GM12878 (cell line): ENCODE measurements around the gene GPRIN1. TPM values are rescaled to one million over a fixed set of nuclear protein-coding genes. Genes with fewer than 3 reads are reported as not detected.

Experiments
- ATAC-seq: fragments of 200-7000 bp; cut with Tn5 transposase; 3 replicates; pipeline ENCODE4 v1.9.1; 2020; ENCODE audit warnings: mild to moderate bottlenecking, moderate library complexity
- BruUV-seq: library from RNA; stranded (reverse); fragments of 400-500 nt; replicated peaks from 2 replicates; lab custom pipeline; 2021; lab: Mats Ljungman, UMichigan
- CTCF ChIA-PET: fragments of 300-600 bp; sonication (Branson Sonifier 250); formaldehyde crosslinking; extraction: SDS; loops from one replicate; lab custom pipeline; 2021; ENCODE audit warnings: inconsistent platforms; lab: Yijun Ruan, JAX
- POLR2A ChIA-PET: fragments of 350-600 bp; formaldehyde crosslinking; extraction: SDS; loops from one replicate; lab custom pipeline; 2021; ENCODE audit warnings: inconsistent platforms; lab: Charles Lee
- RAD21 ChIA-PET: fragments of 300-600 bp; sonication (Branson Sonifier 250); formaldehyde crosslinking; loops from one replicate; lab custom pipeline; 2023; ENCODE audit warnings: antibody characterized with exemption; ENCODE audit not compliant: unreplicated experiment; lab: Charles Lee
- SMC1A ChIA-PET: fragments of 300-600 bp; sonication (Branson Sonifier 250); formaldehyde crosslinking; loops from one replicate; lab custom pipeline; 2023; ENCODE audit not compliant: unreplicated experiment, uncharacterized antibody; lab: Charles Lee
- DNase-seq: peaks from one replicate; pipeline ENCODE4 v3.0.0-alpha.2; 2011; ENCODE audit warnings: low read depth, low spot score
- FAIRE-seq: peaks from 3 replicates; lab custom pipeline; 2011; peaks lifted over from hg19 to GRCh38; lab: Jason Lieb, UNC
- H2AFZ ChIP-seq: 2 replicates; pipeline ENCODE4 v1.6.0; 2011; ENCODE audit warnings: low read depth, low read length, control low read depth; ENCODE audit not compliant: control insufficient read depth
- H3K27ac ChIP-seq: 2 replicates; pipeline ENCODE4 v1.5.1; 2011; ENCODE audit warnings: control low read depth; ENCODE audit not compliant: control insufficient read depth, insufficient read depth
- H3K27me3 ChIP-seq, 2 experiments: replicated peaks in 1 of 2; 2 replicates each; pipeline versions ENCODE4 v1.6.0 to v1.6.1; 2011; ENCODE audit warnings: low read length in 1 of 2; ENCODE audit not compliant: control insufficient read depth in 2 of 2, insufficient read depth in 2 of 2
- H3K36me3 ChIP-seq, 2 experiments: 2 replicates each; pipeline ENCODE4 v1.5.1; 2011; ENCODE audit warnings: low read length in 1 of 2; ENCODE audit not compliant: control insufficient read depth in 2 of 2, insufficient read depth in 2 of 2
- H3K4me1 ChIP-seq: 2 replicates; pipeline ENCODE4 v1.6.1; 2011; ENCODE audit warnings: mild to moderate bottlenecking, low read length, moderate library complexity, mixed read lengths; ENCODE audit not compliant: control insufficient read depth, insufficient read depth
- H3K4me2 ChIP-seq: 2 replicates; pipeline ENCODE4 v1.6.0; 2011; ENCODE audit warnings: control low read depth; ENCODE audit not compliant: control insufficient read depth, insufficient read depth
- H3K4me3 ChIP-seq: fragments of 200-600 bp; sonication (generic); 2 replicates; pipeline ENCODE4 v1.5.1; 2016
- H3K79me2 ChIP-seq: 2 replicates; pipeline ENCODE4 v1.6.0; 2011; ENCODE audit warnings: low read length; ENCODE audit not compliant: control insufficient read depth, insufficient read depth
- H3K9ac ChIP-seq: 2 replicates; pipeline ENCODE4 v1.8.0; 2011; ENCODE audit warnings: low read length, control low read depth, mixed read lengths; ENCODE audit not compliant: control insufficient read depth, insufficient read depth
- H3K9me3 ChIP-seq: replicated peaks from 3 replicates; pipeline ENCODE4 v1.5.1; 2011; ENCODE audit warnings: mild to moderate bottlenecking, low read length; ENCODE audit not compliant: control insufficient read depth, insufficient read depth
- H4K20me1 ChIP-seq: 2 replicates; pipeline ENCODE4 v1.6.0; 2011; ENCODE audit not compliant: control insufficient read depth, insufficient read depth
- CBX3 ChIP-seq: fragments of 200-600 bp; sonication (generic); IDR thresholded peaks from 2 replicates; pipeline ENCODE4 v1.6.1; 2016; ENCODE audit warnings: low read depth, borderline replicate concordance
- CHD2 ChIP-seq: IDR thresholded peaks from 2 replicates; pipeline ENCODE4 v1.6.1; 2011; ENCODE audit warnings: low read depth, low read length, improper control_type of control experiment, borderline replicate concordance
- RCOR1 ChIP-seq: conservative IDR thresholded peaks from 2 replicates; pipeline ENCODE4 v1.6.1; 2012; ENCODE audit warnings: low read depth, low read length, improper control_type of control experiment
- SIX5 ChIP-seq: IDR thresholded peaks from 2 replicates; pipeline ENCODE4 v1.6.1; 2011; ENCODE audit warnings: mild to moderate bottlenecking, low read depth, low read length, moderate library complexity; ENCODE audit not compliant: severe bottlenecking
- STAT1 ChIP-seq: fragments of 450-650 bp; conservative IDR thresholded peaks from 2 replicates; pipeline ENCODE4 v1.6.1; 2014; ENCODE audit warnings: antibody characterized with exemption, mild to moderate bottlenecking
- TBL1XR1 ChIP-seq: IDR thresholded peaks from 2 replicates; pipeline ENCODE4 v1.6.1; 2012; ENCODE audit warnings: low read depth, low read length, improper control_type of control experiment
- ZZZ3 ChIP-seq: IDR thresholded peaks from 2 replicates; pipeline ENCODE4 v1.6.1; 2011; ENCODE audit warnings: low read depth; ENCODE audit not compliant: control insufficient read depth, insufficient read length
- WGBS: methylation state at CpG from one replicate; pipeline ENCODE4 v1.1.6; 2016; ENCODE audit warnings: low lambda C conversion rate; ENCODE audit not compliant: insufficient replicate concordance, insufficient coverage; ENCODE audit errors: missing lambda C conversion rate; 5-methylcytosine and 5-hydroxymethylcytosine counted together
- in situ Hi-C: fragments of 300-500 bp; cut with MboI; formaldehyde crosslinking; loops from 9 replicates; pipeline ENCODE4 v1.14.3; 2018; ENCODE audit warnings: mixed read lengths
- intact Hi-C: fragments of 100-400 bp; cut with micrococcal nuclease; formaldehyde crosslinking; loops from one replicate; pipeline ENCODE4 v1.14.2; 2022; ENCODE audit not compliant: unreplicated experiment
- polyA plus RNA-seq, 11 experiments: library from polyadenylated mRNA; depleted of rRNA in 4 of 11; unstranded in 6 of 11; stranded (reverse) in 5 of 11; fragments of >200 nt; fragmentation: Nextera tagmentation in 4 of 11; fragmentation: Illumina TruSeq in 1 of 11; extraction: Ambion mirVana in 4 of 11; extraction: Trizol in 1 of 11; gene quantifications; 1 replicate in 1 of 11; 2 replicates in 10 of 11; pipeline versions ENCODE4 v1.2.1 to v1.2.3, GENCODE V29; 2011 to 2016; ENCODE audit warnings: inconsistent platforms in 2 of 11, missing spikeins in 2 of 11, low read depth in 1 of 11
- total RNA-seq, 4 experiments: library from RNA; depleted of rRNA in 3 of 4; stranded (reverse); fragments of >200 nt in 3 of 4; fragmentation: Illumina TruSeq in 1 of 4; extraction: Trizol in 1 of 4; gene quantifications; 2 replicates each; pipeline versions ENCODE4 v1.2.1 to v1.2.3, GENCODE V29; 2013 to 2021
- TF ChIP-seq, protein P1 (sequence below): fragments of 450-650 bp; IDR thresholded peaks from 2 replicates; pipeline ENCODE4 v1.6.1; 2016; ENCODE audit warnings: mild to moderate bottlenecking
- TF ChIP-seq, protein P2 (sequence below): IDR thresholded peaks from 2 replicates; pipeline ENCODE4 v1.6.1; 2011; ENCODE audit warnings: low read depth, low read length, improper control_type of control experiment, borderline replicate concordance

The GPRIN1 gene
- total and polyA plus RNA-seq, 10 of the 15 experiments (the other 5 are each of a cell fraction or from before 2014, with no cell fraction given) = 0.52 to 16.3 (median 4.5) TPM

GRCh38 chr5:176570044-176570443 lies 39.9 kb downstream of the GPRIN1 start:
- FAIRE-seq (no peak), DNase-seq (no peak), ATAC-seq (no peak)
- SMC1A ChIA-PET = interaction anchor here (1.6 to 1.7 kb wide), 2 partner anchors 9 to 154 kb away, joined by 5 to 6 read pairs; partner anchors contain the start of gene CLTB
- intact Hi-C loops (loop anchor here (5.0 kb wide), 2 partner anchors 47 to 77 kb away; partner anchors contain the start of gene TSPAN17), in situ Hi-C loops (no loop called here)
- RAD21 ChIA-PET = interaction anchor here (1.2 kb wide), 1 partner anchor 154 kb away, joined by 3 read pairs; no protein-coding TSS in a partner anchor
- H3K4me2 ChIP-seq = no peak overlapping the region
- no peak overlapping the region for H2AFZ ChIP-seq
- POLR2A ChIA-PET = interaction anchor here (0.5 kb wide), 1 partner anchor 1030 kb away, joined by 3 read pairs; no protein-coding TSS in a partner anchor
- peaks cover 0 to 1% of the 10 kb centered on the region in 2 experiments; a peak in 1 of 4 replicates for H3K27me3 ChIP-seq
- no peak overlapping the region for H3K4me3 ChIP-seq
- H3K9me3 ChIP-seq = no peaks in the 10 kb centered on the region
- no peak overlapping the region for H3K9ac ChIP-seq
- no peaks in the 10 kb centered on the region for H3K36me3 ChIP-seq
- no peaks in the 10 kb centered on the region for H4K20me1 ChIP-seq
- WGBS = 36% methylated on average over 6 of the region's 6 CpGs
- H3K27ac ChIP-seq = no peak overlapping the region
- H3K79me2 ChIP-seq = no peaks in the 10 kb centered on the region
- TF ChIP-seq RCOR1 = no peak
- TF ChIP-seq ZZZ3 = no peak
- TF ChIP-seq, protein P1, sequence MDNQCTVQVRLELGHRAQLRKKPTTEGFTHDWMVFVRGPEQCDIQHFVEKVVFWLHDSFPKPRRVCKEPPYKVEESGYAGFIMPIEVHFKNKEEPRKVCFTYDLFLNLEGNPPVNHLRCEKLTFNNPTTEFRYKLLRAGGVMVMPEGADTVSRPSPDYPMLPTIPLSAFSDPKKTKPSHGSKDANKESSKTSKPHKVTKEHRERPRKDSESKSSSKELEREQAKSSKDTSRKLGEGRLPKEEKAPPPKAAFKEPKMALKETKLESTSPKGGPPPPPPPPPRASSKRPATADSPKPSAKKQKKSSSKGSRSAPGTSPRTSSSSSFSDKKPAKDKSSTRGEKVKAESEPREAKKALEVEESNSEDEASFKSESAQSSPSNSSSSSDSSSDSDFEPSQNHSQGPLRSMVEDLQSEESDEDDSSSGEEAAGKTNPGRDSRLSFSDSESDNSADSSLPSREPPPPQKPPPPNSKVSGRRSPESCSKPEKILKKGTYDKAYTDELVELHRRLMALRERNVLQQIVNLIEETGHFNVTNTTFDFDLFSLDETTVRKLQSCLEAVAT = no peak
- TF ChIP-seq, protein P2, sequence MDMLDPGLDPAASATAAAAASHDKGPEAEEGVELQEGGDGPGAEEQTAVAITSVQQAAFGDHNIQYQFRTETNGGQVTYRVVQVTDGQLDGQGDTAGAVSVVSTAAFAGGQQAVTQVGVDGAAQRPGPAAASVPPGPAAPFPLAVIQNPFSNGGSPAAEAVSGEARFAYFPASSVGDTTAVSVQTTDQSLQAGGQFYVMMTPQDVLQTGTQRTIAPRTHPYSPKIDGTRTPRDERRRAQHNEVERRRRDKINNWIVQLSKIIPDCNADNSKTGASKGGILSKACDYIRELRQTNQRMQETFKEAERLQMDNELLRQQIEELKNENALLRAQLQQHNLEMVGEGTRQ = no peak
- TF ChIP-seq STAT1 = no peak
- no peak for TF ChIP-seq CBX3
- TF ChIP-seq CHD2 = no peak
- TF ChIP-seq SIX5 = no peak
- TF ChIP-seq TBL1XR1 = no peak
- CTCF ChIA-PET = interaction anchor here (0.7 to 1.2 kb wide), 5 partner anchors 9 to 154 kb away, joined by 3 to 9 read pairs (median 3); partner anchors contain the start of genes CLTB and RNF44
- no peaks in the 10 kb centered on the region for H3K4me1 ChIP-seq
- no TSS peak for BruUV-seq
